Measurements from ENCODE around the gene SLC16A8.

Gene SLC16A8

DNA sequence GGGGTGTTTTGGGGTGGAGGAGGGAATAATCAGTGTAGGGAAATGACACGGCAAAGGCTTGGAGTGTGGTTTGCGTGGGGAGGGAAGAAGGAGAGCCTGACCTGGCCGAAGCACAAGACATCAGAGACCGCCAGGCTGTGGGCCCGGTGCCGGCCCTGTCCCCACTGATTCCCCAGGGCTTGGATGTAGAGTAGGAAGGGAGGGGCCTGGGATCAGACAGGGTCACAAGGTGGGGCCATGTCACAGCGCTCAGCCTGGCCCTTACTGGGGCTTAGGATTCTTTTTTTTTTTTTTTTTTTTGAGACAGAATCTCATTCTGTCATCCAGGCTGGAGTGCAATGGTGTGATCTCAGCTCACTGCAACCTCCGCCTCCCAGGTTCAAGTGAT, 17.0 kb downstream of the SLC16A8 start:
- ChIA-PET CTCF (interaction anchor here (8.8 kb wide), 1 partner anchor 13 kb away, joined by 57 read pairs; no protein-coding TSS in a partner anchor), POLR2A (interaction anchor here (0.6 kb wide), 1 partner anchor 517 kb away, joined by 3 read pairs; no protein-coding TSS in a partner anchor)
- H3K4me3 ChIP-seq (ENCODE audit: low read depth, low read length), result no peak overlapping the region
- DNase-seq (ENCODE audit: low read depth, low spot score), result no peak
- TF ChIP-seq, protein P1, sequence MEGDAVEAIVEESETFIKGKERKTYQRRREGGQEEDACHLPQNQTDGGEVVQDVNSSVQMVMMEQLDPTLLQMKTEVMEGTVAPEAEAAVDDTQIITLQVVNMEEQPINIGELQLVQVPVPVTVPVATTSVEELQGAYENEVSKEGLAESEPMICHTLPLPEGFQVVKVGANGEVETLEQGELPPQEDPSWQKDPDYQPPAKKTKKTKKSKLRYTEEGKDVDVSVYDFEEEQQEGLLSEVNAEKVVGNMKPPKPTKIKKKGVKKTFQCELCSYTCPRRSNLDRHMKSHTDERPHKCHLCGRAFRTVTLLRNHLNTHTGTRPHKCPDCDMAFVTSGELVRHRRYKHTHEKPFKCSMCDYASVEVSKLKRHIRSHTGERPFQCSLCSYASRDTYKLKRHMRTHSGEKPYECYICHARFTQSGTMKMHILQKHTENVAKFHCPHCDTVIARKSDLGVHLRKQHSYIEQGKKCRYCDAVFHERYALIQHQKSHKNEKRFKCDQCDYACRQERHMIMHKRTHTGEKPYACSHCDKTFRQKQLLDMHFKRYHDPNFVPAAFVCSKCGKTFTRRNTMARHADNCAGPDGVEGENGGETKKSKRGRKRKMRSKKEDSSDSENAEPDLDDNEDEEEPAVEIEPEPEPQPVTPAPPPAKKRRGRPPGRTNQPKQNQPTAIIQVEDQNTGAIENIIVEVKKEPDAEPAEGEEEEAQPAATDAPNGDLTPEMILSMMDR (IDR thresholded peaks at IDR 0.05; ENCODE audit: insufficient read depth, low read length, missing control alignments), result no peak

DNA sequence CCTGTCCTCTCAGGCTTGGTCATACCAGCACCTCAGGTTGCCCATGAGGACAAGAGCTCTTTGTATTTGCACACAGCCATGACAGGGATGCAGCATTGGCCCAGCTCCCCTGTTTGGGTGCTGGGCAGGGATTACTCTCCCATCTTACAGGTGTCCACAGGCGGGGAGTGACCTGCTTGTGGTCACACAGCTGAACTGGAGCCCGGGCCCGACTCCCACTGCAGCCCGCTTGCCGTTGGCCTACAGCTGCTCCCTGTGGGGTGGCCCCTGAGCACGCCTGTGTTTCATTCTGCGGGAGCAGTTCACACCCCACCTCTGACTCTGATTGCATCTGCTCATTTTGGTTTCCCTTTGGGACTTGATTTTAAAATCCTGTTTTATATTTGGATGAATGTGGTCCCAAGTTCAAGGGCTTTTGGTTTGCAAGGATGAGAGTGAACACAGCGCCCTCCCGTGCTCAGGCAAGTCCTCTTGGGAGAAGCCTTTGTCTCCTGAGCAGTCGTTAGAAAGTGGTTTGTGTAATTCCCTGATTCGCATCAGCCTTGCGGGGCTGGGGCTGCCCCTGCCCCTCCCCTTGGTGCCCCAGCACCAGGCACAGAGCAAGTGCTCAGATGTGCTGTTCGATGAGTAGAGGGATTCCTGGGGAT, 17.5 kb downstream of the SLC16A8 start:
- no peak overlapping the region for H3K4me3 ChIP-seq (ENCODE audit: low read depth, low read length)
- TF ChIP-seq, protein P1 (IDR thresholded peaks at IDR 0.05; ENCODE audit: insufficient read depth, low read length, missing control alignments), result no peak
- ChIA-PET CTCF (interaction anchor here (8.8 kb wide), 1 partner anchor 13 kb away, joined by 57 read pairs; no protein-coding TSS in a partner anchor), POLR2A (interaction anchor here (0.6 kb wide), 1 partner anchor 8 kb away, joined by 3 read pairs; no protein-coding TSS in a partner anchor)
- DNase-seq (ENCODE audit: low read depth, low spot score), result no peak

DNA sequence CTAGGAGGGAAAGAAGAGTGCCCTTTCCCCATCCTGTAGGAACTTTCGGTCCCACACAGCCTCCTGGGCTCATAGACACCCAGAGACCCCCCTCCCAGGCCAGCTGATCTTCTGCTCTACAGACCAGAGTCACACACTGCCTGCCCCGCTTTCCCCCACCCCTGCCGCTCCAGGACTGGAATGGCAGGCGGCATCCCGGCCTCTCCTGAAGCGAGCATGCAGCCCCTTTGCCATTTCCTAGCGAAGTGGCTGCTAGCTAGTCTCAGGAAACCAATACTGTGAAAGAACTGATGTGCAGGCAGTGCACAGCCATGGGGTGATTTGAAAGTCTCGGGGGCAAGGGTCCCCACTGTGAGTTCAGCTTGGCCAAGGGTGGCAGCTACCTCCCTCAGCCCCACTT, 18.4 kb downstream of the SLC16A8 start:
- TF ChIP-seq, protein P1 (IDR thresholded peaks at IDR 0.05; ENCODE audit: insufficient read depth, low read length, missing control alignments), result no peak

DNA sequence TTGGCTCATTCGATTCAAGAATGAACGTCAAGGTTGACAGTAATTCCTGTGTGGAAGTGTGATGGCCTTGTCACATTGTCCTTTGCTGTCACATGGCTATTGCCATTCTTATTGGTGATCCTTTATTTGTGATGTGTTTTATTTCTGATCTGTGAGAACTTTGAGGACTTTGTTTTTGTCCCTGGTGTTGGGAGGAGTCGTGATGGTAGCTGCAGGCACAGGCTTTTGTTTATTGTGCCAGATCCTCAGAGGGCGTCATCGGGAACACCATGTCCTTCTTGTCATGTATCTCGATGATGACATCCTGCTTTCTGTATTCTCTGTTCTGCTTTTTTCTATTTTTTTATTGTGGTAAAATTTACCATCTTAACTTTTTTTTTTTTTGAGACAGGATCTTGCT, 21.2 kb downstream of the SLC16A8 start:
- CTCF ChIA-PET, result interaction anchor here (8.8 kb wide), 1 partner anchor 9 kb away, joined by 57 read pairs; no protein-coding TSS in a partner anchor
- no peak overlapping the region for H3K4me3 ChIP-seq (ENCODE audit: low read depth, low read length)
- no peak for DNase-seq (ENCODE audit: low read depth, low spot score)
- POLR2A ChIA-PET, result no interaction called here
- TF ChIP-seq, protein P1 (IDR thresholded peaks at IDR 0.05; ENCODE audit: insufficient read depth, low read length, missing control alignments), result no peak

More for the DNA sequence above, 18.4 kb downstream of the SLC16A8 start:
- ChIA-PET CTCF (interaction anchor here (1.2 to 8.8 kb wide), 3 partner anchors 8 to 12 kb away, joined by 3 to 57 read pairs (median 4); no protein-coding TSS in a partner anchor), POLR2A (no interaction called here)
- no peak overlapping the region for H3K4me3 ChIP-seq (ENCODE audit: low read depth, low read length)
- DNase-seq (ENCODE audit: low read depth, low spot score), result no peak

DNA sequence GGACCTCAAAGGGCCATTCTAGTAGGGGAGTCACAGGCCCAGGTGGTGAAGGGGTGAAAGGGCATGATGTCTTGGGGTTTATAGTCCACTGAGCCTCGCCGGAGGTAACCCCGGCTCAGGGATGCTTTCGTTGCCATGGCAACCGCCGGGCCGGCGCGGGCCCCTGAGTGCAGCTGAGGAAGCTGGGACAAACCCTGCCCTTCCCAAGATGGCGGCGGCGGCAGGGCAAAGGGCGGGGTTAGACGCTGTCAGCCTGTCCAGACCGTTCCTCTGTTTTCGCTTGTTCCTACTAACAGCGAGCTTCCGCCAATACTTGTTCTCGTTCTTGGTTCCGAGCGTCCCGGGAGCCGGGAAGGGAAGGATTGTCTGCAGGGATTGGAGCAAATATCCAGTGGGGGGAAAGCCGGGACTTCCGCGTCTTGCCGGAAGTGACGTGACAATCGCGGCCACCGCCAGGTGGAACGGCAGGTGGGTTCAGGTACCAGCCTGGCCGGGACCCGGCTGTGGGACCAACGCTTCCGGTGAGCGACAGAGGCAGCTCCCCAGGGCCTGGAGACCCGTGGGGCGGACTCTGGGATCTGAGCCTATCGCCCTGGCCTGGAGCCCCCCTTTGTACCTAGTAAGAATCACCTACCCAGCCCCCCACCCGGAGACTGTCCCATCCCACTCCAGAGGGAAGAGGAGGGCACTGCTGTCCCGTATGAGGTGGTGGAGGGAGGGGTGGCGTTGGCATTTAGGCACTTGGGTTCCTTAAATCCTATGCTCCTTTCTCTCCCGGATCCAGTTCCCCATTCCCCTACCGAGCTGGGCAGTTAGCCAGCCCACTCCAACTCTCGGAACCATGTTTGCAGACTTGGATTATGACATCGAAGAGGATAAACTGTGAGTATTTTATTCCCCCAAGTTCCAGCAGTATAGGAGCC, 26.8 kb downstream of the SLC16A8 start, which contains the start of gene PICK1:
TSS of gene PICK1 (plus strand) at position 436 of the 923 bp plus-strand sequence. CDS start at position 842, 406 bp downstream.
- ChIA-PET CTCF (interaction anchor here (1.2 to 6.5 kb wide), 4 partner anchors 12 to 515 kb away, joined by 4 to 79 read pairs (median 10); partner anchors contain the start of gene DMC1), POLR2A (no interaction called here)
- TF ChIP-seq, protein P1 (IDR thresholded peaks at IDR 0.05; ENCODE audit: insufficient read depth, low read length, missing control alignments), result no peak
- H3K4me3 ChIP-seq (ENCODE audit: low read depth, low read length), result peak within 1 kb of the TSS; percentile 77
- DNase-seq (ENCODE audit: low read depth, low spot score), result peak; percentile 52
